ENCODE measurements around the gene MRPS6.

DNA sequence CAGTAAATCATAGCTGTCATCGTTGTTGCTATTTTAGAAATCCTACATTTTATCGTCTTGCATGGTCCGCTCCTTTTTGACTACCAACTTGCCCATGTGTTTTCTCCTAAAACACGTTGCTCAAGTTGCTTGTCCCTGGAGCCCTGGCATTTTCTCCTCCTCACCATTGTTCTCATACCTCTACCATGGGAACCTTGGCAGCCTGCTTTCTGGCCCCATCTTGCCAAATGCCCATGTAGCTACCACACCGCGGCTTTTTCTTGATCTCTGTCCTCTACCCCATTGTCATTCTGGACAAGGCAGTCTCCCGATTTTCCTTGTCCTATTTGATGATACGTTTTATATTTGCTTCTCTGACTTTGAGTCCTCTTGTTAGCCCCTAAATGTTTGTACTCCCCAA, 50.2 kb downstream of the MRPS6 start:
- TF ChIP-seq, protein P1, sequence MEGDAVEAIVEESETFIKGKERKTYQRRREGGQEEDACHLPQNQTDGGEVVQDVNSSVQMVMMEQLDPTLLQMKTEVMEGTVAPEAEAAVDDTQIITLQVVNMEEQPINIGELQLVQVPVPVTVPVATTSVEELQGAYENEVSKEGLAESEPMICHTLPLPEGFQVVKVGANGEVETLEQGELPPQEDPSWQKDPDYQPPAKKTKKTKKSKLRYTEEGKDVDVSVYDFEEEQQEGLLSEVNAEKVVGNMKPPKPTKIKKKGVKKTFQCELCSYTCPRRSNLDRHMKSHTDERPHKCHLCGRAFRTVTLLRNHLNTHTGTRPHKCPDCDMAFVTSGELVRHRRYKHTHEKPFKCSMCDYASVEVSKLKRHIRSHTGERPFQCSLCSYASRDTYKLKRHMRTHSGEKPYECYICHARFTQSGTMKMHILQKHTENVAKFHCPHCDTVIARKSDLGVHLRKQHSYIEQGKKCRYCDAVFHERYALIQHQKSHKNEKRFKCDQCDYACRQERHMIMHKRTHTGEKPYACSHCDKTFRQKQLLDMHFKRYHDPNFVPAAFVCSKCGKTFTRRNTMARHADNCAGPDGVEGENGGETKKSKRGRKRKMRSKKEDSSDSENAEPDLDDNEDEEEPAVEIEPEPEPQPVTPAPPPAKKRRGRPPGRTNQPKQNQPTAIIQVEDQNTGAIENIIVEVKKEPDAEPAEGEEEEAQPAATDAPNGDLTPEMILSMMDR (IDR thresholded peaks at IDR 0.05 in 8 of 11, conservative IDR thresholded peaks at IDR 0.05 in 3 of 11): no peak
- TF ChIP-seq POLR2AphosphoS5 (IDR thresholded peaks at IDR 0.05) (no peak), POLR2A (IDR thresholded peaks at IDR 0.05) (no peak)

Data from spleen (tissue), 7 donors.